Natural killer cell treated with Interleukin-12 subunit alpha and Interleukin-12 subunit beta and Interleukin-15 and Interleukin-18, amount 100 ng/mL, for 72 hours (primary cell): ENCODE results near the gene DLG2. TPM values are rescaled to one million over a fixed set of nuclear protein-coding genes. Genes with fewer than 3 reads are reported as not detected.

Experiments used
- ATAC-seq, 2 donors: fragments of 150-1000 bp; cut with Tn5 transposase in 1 of 2; sonication (Bioruptor Pico), chemical (Tn5 transposase) in 1 of 2; 2 replicates each; pipeline ENCODE4 v1.10.0; 2021
- DNase-seq: peaks from one replicate; pipeline ENCODE4 v3.0.0; 2022; ENCODE audit warnings: low spot score
- H3K27ac Mint-ChIP-seq, 2 donors: 1 replicate in 1 of 2; 2 replicates in 1 of 2; pipeline ENCODE4 v1.8.0; 2022; ENCODE audit warnings: mixed read lengths in 2 of 2, mild to moderate bottlenecking in 1 of 2, moderate library complexity in 1 of 2
- H3K27me3 Mint-ChIP-seq, 2 donors: 1 replicate in 1 of 2; 2 replicates in 1 of 2; pipeline ENCODE4 v1.8.0; 2022; ENCODE audit warnings: mixed read lengths in 2 of 2
- H3K36me3 Mint-ChIP-seq: one replicate; pipeline ENCODE4 v1.8.0; 2022; ENCODE audit warnings: mixed read lengths
- H3K4me1 Mint-ChIP-seq, 2 donors: 1 replicate in 1 of 2; 2 replicates in 1 of 2; pipeline ENCODE4 v1.8.0; 2022; ENCODE audit warnings: low read depth in 2 of 2, mixed read lengths in 2 of 2, mild to moderate bottlenecking in 1 of 2
- H3K4me3 Mint-ChIP-seq: one replicate; pipeline ENCODE4 v1.8.0; 2022; ENCODE audit warnings: mixed read lengths
- H3K9me3 Mint-ChIP-seq: 2 replicates; pipeline ENCODE4 v1.8.0; 2022; ENCODE audit warnings: mixed read lengths
- total RNA-seq, 2 donors: library from RNA; stranded (reverse); gene quantifications; one replicate each; pipeline ENCODE4 v1.2.3, GENCODE V29; 2022

The DLG2 gene
- total RNA-seq, 2 donors from 2014 or later, result 1.1 to 1.7 TPM

- no peaks in the 10 kb centered on the region for H3K4me1 Mint-ChIP-seq
- H3K36me3 Mint-ChIP-seq, result no peaks in the 10 kb centered on the region
- ATAC-seq (no peak), DNase-seq (no peak)
- H3K27me3 Mint-ChIP-seq, result no peaks in the 10 kb centered on the region
- H3K4me3 Mint-ChIP-seq, result no peak overlapping the region
- no peaks in the 10 kb centered on the region for H3K9me3 Mint-ChIP-seq
- H3K27ac Mint-ChIP-seq, result no peak overlapping the region
These were observed 1963.2 kb downstream of the DLG2 start for GRCh38 chr11:83663988-83664387.

DNA sequence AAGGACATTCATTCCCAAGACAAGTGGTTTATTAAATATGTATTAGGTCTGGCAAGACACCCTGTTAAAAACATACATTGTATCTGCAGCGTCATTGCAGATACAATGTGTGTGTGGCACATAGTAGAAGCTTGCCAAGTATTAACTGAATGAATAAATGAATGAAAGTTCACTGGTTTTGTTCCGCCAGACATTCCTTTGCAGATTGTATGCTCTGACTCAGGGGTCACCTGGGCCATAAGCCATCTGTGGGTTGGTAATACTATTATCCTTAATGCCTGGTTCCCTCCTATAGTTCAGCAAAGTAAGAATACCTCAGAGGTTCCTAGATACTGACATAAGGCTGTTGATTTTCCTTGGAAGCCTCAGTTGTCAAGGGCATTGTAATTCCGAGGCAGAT lies 1963.7 kb downstream of the DLG2 start:
- no peak overlapping the region for H3K4me3 Mint-ChIP-seq
- H3K27me3 Mint-ChIP-seq, result no peaks in the 10 kb centered on the region
- H3K27ac Mint-ChIP-seq, result no peak overlapping the region
- no peak for ATAC-seq
- no peaks in the 10 kb centered on the region for H3K36me3 Mint-ChIP-seq
- H3K4me1 Mint-ChIP-seq, result no peaks in the 10 kb centered on the region
- no peaks in the 10 kb centered on the region for H3K9me3 Mint-ChIP-seq
- no peak for DNase-seq

DNA sequence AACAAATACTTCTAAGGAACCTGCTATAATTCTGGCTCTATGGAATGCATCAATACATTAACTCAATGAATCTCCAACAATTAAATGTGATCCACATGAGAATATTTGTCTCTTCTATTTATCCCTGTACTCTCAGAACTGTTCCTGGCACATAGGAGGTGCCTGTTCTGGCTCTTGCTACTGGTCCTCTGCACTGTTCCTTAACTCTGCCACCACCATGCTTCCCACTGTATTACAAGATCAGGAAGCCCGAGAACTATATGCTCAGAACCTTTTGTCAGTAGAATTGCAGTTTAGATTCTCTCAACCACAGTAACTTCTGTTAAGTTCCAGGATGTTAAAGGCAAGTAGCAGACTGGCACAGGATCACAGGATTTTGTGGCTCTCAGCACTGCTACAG lies 1964.7 kb downstream of the DLG2 start:
- DNase-seq (no peak), ATAC-seq (no peak)
- H3K27me3 Mint-ChIP-seq, result no peaks in the 10 kb centered on the region
- no peaks in the 10 kb centered on the region for H3K9me3 Mint-ChIP-seq
- no peaks in the 10 kb centered on the region for H3K4me1 Mint-ChIP-seq
- H3K36me3 Mint-ChIP-seq, result no peaks in the 10 kb centered on the region
- H3K27ac Mint-ChIP-seq, result no peak overlapping the region
- H3K4me3 Mint-ChIP-seq, result no peak overlapping the region

DNA sequence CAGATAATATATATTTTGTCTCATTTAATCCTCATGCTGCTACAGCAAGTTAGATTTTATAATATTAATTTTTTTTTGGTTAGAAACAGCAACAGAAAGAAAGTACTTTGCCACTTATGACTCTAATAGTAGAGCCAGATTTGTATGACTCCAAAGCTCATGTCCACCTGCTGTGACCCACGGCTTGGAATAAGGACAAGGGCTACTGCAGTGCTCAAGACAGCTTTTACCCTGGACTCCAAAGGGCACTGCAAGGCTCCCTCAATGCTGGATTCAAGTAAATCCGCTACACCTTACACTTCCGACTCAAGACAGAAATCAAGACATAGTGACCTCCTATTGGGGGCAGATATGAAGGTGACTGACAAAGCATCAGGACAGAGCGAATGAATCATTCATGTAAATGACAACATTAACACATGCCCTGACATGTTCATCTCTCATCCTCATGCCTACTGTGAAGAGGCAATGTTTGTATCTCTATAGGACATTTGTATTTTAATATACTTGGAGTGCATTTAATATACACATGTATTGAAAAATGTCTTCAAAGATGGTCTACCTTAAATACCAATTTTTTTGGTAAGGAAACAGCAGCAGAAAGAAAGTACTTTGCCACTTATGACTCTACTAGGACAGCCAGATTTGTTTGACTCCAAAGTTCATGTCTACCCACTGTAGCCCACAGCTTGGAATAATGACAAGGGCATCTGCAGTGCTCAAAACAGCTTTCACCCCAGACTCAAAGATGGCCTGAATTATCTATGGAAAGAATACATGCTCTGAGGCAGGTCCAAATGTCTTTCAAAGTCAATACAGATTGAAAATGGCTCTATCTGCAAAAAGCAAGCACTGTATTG lies 1965.4 kb downstream of the DLG2 start:
- Mint-ChIP-seq H3K27ac (no peak overlapping the region), H3K36me3 (no peaks in the 10 kb centered on the region), H3K27me3 (no peaks in the 10 kb centered on the region), H3K9me3 (no peaks in the 10 kb centered on the region), H3K4me3 (no peak overlapping the region), H3K4me1 (no peaks in the 10 kb centered on the region)
- DNase-seq, result no peak
- ATAC-seq, result no peak

DNA sequence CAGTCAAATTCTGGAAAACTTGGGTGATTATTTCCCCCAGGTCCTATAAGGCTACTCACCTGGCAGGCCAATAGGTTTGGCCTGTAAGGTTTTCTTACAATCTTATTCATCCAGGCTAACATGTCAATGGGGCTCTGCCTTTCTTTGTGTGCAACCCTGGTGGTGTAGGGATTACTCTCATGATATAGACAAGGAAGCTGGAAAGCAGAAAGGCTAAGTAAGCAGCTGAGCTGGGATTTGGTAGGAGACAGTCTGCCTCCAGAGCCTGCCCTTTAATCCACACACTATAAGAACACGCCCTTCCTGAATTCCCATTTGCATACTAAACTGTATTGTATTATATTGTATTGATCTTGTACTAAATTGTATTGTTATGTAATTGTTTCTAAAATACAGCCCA lies 1967.7 kb downstream of the DLG2 start:
- Mint-ChIP-seq H3K4me3 (no peak overlapping the region), H3K36me3 (no peaks in the 10 kb centered on the region), H3K27me3 (no peaks in the 10 kb centered on the region), H3K9me3 (no peaks in the 10 kb centered on the region), H3K27ac (no peak overlapping the region), H3K4me1 (no peaks in the 10 kb centered on the region)
- ATAC-seq (no peak), DNase-seq (no peak)

GRCh38 chr11:83656796-83657330 lies 1970.3 kb downstream of the DLG2 start:
- H3K27ac Mint-ChIP-seq, result no peak overlapping the region
- no peak overlapping the region for H3K4me3 Mint-ChIP-seq

DNA sequence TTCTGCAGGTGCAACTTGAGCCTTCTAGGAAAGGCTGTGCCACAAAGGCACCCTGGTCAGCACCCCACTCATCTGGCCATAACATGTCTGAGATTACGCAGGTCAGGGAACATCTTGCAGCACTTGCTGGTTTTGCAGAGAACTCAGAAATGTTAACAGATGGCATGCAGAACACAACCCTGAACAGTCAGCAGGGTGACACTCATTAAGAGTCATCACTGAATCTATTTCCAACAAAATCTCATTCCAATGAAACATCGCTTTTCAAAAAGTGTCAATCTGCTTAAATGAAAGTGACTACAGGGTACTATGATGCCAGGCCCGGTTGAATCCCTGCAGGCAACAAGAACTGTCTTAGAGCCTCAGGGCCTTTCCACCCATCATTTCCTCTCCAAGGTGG lies 1971.2 kb downstream of the DLG2 start:
- DNase-seq, result no peak
- H3K4me3 Mint-ChIP-seq, result no peak overlapping the region
- H3K4me1 Mint-ChIP-seq, result no peaks in the 10 kb centered on the region
- no peak overlapping the region for H3K27ac Mint-ChIP-seq
- ATAC-seq, result no peak
- H3K9me3 Mint-ChIP-seq, result peaks cover 5% of the 10 kb centered on the region
- H3K27me3 Mint-ChIP-seq, result no peaks in the 10 kb centered on the region
- no peaks in the 10 kb centered on the region for H3K36me3 Mint-ChIP-seq

More at GRCh38 chr11:83656796-83657330, 1970.3 kb downstream of the DLG2 start:
- Mint-ChIP-seq H3K36me3 (no peaks in the 10 kb centered on the region), H3K9me3 (peaks cover 5% of the 10 kb centered on the region), H3K4me1 (no peaks in the 10 kb centered on the region), H3K27me3 (no peaks in the 10 kb centered on the region)
- DNase-seq (no peak), ATAC-seq (no peak)

- H3K27me3 Mint-ChIP-seq, result no peaks in the 10 kb centered on the region
- peaks cover 12% of the 10 kb centered on the region for H3K9me3 Mint-ChIP-seq
- no peaks in the 10 kb centered on the region for H3K36me3 Mint-ChIP-seq
- DNase-seq, result no peak
- H3K4me3 Mint-ChIP-seq, result no peak overlapping the region
- H3K4me1 Mint-ChIP-seq, result no peaks in the 10 kb centered on the region
- ATAC-seq, result no peak
- H3K27ac Mint-ChIP-seq, result no peak overlapping the region
These were observed 1977.7 kb downstream of the DLG2 start for GRCh38 chr11:83649528-83649855.

- H3K9me3 Mint-ChIP-seq, result peaks cover 12% of the 10 kb centered on the region
These were observed 1978.3 kb downstream of the DLG2 start for GRCh38 chr11:83648610-83649527.

DNA sequence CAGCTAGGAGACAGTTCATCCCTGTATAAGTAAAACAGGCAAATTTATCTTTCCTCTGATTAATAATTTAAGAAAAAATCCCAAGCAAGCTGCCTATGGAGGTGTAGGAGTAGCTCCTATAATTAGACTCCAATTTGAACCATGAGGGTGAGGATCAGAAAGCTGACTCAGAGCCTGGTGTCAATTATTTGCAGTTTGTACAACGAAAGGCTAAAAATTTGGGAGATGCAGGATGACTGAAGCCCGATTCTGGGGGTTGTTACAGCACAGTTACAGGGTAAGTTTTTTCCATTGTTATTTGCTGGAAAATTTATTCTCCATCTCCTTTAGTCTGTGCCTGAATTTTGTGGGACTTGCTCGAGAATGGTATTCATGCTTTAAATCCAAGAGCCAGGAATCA lies 1981.6 kb downstream of the DLG2 start:
- H3K27me3 Mint-ChIP-seq, result no peaks in the 10 kb centered on the region
- no peak overlapping the region for H3K4me3 Mint-ChIP-seq
- no peaks in the 10 kb centered on the region for H3K36me3 Mint-ChIP-seq
- H3K27ac Mint-ChIP-seq, result no peak overlapping the region
- H3K9me3 Mint-ChIP-seq, result peaks cover 7% of the 10 kb centered on the region
- H3K4me1 Mint-ChIP-seq, result no peaks in the 10 kb centered on the region
- ATAC-seq (no peak), DNase-seq (no peak)

More at GRCh38 chr11:83648610-83649527, 1978.3 kb downstream of the DLG2 start:
- ATAC-seq (no peak), DNase-seq (no peak)
- Mint-ChIP-seq H3K27ac (no peak overlapping the region), H3K4me1 (no peaks in the 10 kb centered on the region), H3K36me3 (no peaks in the 10 kb centered on the region), H3K27me3 (no peaks in the 10 kb centered on the region), H3K4me3 (no peak overlapping the region)

DNA sequence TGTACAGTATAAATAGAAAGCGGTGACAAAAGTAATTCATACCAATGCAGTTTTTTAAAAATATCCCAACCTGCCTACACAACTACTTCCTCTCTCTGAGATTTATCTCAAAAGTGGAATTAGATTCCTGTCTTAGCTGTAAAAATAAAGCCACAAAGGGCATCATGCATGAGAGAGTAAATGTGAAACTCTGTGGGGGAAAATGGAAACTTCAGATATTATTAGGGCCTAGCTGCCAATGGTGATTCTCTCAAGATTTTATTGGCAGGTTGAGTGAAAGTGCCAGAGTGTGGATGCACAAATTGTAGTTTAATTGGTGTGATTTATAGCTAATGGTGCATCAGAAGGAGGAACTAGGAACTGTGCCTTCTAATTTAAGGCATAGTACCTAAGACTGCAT lies 1984.0 kb downstream of the DLG2 start:
- Mint-ChIP-seq H3K4me3 (no peak overlapping the region), H3K27ac (no peak overlapping the region), H3K36me3 (no peaks in the 10 kb centered on the region), H3K27me3 (no peaks in the 10 kb centered on the region), H3K4me1 (no peaks in the 10 kb centered on the region), H3K9me3 (peaks cover 3% of the 10 kb centered on the region)
- ATAC-seq (no peak), DNase-seq (no peak)

GRCh38 chr11:83642500-83642899 lies 1984.6 kb downstream of the DLG2 start:
- no peak for ATAC-seq
- H3K36me3 Mint-ChIP-seq, result no peaks in the 10 kb centered on the region
- peaks cover 3% of the 10 kb centered on the region for H3K9me3 Mint-ChIP-seq
- no peak overlapping the region for H3K27ac Mint-ChIP-seq
- H3K4me3 Mint-ChIP-seq, result no peak overlapping the region
- no peaks in the 10 kb centered on the region for H3K4me1 Mint-ChIP-seq
- no peak for DNase-seq
- H3K27me3 Mint-ChIP-seq, result no peaks in the 10 kb centered on the region

- Mint-ChIP-seq H3K27me3 (no peaks in the 10 kb centered on the region), H3K4me1 (no peaks in the 10 kb centered on the region), H3K9me3 (peaks cover 3% of the 10 kb centered on the region), H3K36me3 (no peaks in the 10 kb centered on the region), H3K27ac (no peak overlapping the region), H3K4me3 (no peak overlapping the region)
- DNase-seq, result no peak
- no peak for ATAC-seq
These were observed 1985.6 kb downstream of the DLG2 start for GRCh38 chr11:83641511-83641910.
